GM19452 (cell line): ENCODE results near the gene UNC5B.

Source experiments
- ATAC-seq: cut with Tn5 transposase; IDR thresholded peaks from one replicate; pipeline ENCODE4 v1.9.1; 2021; ENCODE audit not compliant: unreplicated experiment

The UNC5B gene

DNA sequence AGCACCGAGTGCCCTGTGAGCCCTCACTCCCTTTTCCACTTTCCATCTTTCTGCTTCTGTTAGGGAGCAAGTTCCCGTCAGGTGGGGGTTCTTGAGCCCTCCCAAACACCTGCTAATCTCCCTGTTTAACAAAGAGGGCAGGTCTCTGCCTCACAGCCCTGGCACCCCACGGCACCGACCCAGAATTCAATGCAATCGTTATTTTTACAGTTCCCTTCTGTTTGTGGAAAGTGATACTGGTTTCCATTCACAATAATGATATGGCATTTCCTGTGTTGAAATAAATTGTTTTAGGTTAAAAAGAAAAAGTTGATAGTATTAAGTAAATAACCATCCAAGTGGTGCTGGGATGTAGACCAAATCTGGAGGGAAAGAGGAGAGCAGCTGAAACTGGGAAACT, 67.8 kb downstream of the UNC5B start:
- no peak for ATAC-seq

DNA sequence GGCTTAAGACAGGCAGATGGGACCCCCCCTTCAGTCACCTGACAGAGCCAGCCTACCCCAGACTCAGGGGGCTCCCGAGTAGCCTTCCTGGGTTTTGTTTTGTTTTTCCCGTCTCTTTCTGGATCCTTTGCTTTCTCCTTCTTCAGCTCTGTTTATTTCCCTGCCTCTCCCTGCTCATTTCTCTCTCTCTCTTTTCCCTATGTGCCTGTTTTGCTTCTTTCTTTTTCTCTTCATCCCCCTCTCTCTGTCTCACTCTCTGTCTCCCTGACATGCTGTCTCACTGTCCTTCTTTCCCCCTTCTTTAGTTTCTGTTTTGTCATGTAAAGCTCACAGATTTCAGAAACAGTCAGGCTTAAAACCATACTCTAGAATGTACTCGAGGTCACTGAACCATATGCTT, 68.5 kb downstream of the UNC5B start:
- no peak for ATAC-seq

DNA sequence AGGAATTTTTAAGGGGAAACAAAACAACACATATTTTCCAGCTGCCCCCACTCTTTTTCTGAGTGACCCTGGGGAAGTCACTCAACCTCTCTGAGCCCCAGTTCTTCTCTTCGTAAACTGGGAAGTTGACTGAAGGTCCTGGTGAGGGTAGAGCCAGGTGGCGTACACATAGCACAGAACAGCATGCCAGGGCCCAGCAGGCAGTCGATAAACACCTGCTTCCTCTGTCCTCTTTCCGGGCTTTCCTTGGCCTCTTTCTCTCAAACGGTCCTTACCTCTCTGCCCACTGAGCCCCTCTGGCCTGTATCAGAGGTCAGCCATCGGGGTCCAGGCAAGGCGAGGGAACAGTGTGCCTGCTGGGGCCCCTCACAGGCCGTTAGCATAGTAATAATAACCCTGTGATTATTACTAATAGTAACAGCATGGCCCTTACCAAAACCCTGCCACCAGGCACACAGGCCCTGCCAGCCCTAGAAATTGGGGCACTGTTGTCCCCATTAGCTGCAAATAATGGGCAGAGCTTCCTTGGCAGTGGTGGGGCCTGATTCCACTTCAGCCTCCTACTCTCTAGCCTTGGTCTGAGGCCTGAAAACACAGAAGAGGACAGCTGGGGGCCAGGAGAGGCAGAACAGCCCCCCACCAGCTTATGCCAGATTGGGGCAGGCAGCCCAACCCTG, 69.4 kb downstream of the UNC5B start:
- ATAC-seq, result no peak

DNA sequence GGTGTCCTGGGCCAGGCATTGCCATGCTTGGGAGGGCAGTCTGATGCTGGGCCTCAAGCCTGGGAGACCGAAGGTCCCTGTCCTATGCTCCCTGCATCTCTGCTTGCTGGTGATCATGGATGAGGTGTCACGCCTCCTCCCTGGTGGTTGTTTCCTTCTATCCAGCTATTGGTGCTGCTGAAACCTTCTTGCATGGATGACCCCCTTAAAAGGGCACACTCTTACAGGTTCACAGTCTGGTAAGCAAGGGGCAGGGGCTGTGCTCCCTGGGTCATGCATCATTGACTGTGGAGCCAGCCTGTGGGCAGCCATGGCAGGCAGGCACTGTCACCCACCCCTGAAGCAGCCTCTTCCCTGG, 69.9 kb downstream of the UNC5B start:
- no peak for ATAC-seq

DNA sequence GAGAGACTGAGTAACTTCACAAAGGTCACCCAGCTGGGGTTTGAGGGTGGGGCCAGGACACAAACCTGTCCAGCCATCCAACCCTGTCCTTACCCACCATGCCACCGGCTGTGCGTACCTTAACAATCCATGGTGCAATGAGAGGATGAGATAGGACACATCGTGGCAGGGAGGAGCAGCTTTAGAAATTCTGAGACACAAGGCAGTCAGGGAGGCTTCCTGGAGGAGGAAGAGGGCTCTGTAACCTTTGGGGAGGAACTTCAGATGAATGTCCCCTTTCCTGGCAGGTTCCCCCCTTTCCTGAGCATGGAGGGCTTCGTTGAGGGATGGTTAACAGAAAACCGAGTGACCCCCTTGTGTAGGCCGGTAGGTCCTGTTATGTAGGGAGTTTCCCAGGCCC, 71.0 kb downstream of the UNC5B start:
- no peak for ATAC-seq

DNA sequence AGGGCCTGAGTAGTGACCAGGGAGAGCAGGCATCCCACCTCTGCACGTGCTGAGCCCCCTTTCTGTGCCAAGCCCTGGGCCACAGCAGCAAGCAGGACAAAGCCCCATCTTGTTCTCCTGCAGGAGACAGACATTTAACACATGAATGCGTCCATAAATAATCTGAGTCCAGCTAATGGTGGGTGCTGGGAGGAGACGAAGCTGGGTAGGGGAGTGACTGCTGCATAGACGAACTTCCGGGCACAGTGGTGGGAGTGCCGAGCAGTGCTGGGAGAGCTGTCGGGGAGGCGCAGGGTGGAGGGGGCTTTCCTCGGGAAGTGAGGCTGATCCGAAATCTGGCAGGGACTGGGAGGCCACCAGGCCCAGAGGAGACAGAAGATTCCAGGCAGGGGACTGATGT, 71.5 kb downstream of the UNC5B start:
- ATAC-seq, result no peak

DNA sequence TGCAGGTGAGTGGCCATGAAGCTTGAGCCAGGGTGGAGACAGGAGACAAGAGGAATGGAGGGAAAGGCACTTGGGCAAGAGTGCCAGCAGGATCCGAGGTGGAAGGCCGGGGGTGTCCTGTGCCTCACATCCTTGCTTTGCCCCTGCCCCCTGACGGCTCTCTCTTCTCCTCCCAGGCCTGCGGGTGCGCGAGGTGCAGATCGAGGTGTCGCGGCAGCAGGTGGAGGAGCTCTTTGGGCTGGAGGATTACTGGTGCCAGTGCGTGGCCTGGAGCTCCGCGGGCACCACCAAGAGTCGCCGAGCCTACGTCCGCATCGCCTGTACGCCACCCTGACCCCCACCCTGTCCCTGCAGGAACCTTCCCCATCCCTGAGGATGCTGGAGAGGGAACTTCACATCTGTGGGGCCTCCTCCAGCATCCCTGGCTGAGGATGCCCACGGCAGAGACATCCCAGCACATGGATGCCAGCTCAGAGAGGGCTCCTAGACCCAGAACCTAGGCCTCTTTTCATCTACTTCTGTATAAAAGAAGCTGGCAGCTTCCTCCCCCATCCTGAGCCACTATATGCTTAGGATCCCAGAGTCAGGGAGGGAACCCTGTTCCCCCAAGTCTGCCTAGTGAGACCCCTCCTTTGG, 72.3 kb downstream of the UNC5B start:
- no peak for ATAC-seq

DNA sequence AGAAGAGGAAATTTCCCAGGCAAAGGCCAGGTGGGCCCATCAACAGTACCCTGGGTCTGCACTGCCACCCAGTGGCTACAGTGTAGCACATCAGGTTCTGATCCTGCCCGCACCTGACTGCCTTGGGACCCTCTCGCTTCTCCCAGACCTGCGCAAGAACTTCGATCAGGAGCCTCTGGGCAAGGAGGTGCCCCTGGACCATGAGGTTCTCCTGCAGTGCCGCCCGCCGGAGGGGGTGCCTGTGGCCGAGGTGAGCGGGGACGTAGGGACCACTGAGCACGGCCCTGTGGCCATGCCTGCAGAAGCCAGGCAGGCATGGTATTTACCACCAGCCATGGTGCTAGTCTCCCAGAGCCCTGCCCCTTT, 72.8 kb downstream of the UNC5B start:
- ATAC-seq, result no peak

DNA sequence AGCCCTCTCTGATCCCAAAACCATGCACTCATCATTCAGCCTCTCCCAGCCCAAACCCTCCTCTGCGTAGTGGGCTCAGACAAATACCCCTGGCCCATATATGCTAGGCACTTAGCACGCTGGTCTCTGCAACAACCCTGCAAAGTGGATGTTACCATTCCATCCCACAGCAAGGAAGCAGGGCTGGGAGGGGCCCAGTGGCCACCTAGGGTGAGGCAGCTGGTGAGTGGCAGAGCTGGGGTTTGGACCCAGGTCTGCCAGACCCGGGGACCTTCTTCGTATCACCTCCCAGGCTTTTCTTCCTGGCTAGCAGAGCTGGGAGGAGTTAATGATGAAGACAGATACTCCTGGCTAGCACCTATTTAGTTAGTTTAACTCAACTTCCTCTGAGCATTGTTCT, 73.6 kb downstream of the UNC5B start:
- no peak for ATAC-seq

DNA sequence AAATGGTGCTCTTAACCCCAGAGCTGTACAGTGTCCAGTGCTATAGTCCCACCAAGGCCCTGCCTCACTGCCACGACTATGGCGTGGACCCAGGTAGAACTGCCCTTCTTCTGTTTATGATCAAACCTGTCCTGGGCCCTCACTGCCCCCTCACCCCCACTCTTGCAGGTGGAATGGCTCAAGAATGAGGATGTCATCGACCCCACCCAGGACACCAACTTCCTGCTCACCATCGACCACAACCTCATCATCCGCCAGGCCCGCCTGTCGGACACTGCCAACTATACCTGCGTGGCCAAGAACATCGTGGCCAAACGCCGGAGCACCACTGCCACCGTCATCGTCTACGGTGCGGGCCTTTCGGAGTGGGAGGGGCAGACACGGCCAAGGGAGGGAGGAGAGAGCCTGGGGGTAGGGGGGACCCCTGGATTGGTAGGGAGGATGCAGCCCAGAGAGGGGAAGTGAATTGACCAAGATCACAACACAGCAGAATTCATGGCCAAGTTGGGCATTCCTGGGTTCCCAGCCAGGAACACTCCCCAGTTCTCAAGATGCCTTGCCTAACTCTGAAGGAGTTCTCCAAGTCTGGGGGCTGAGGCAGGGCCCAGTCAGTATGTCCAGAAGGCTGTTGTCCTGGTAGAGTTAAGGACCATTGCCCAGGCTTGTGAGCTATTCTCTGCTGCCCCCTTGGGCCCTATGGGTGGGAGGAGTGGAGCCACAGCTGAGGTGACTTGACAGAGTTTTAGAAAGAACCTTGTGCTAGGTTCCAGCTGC, 74.3 kb downstream of the UNC5B start:
- no peak for ATAC-seq

DNA sequence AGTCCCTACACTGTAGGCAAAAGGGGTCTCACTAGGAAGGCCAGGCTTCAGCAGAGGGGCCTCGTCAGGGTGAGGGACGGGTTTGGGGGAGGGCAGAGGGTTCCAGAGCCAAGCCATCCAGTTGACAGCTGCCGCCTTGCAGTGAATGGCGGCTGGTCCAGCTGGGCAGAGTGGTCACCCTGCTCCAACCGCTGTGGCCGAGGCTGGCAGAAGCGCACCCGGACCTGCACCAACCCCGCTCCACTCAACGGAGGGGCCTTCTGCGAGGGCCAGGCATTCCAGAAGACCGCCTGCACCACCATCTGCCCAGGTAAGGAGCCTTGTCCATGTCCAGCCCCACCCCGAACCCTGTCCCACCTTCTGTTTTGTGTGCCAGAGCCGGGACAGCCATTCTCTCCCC, 75.1 kb downstream of the UNC5B start:
- no peak for ATAC-seq

DNA sequence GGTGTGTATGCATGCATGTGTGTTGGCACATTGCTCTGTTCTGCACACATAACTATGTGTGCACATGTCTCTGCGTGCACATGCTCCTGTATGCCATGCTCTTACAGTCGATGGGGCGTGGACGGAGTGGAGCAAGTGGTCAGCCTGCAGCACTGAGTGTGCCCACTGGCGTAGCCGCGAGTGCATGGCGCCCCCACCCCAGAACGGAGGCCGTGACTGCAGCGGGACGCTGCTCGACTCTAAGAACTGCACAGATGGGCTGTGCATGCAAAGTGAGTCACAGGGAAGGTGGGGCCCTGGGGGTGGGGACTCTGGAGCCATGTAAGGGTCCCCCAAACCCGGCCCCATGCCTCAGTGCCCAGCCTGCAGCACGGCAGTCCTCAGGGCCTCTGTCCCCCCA, 76.1 kb downstream of the UNC5B start:
- ATAC-seq, result no peak

DNA sequence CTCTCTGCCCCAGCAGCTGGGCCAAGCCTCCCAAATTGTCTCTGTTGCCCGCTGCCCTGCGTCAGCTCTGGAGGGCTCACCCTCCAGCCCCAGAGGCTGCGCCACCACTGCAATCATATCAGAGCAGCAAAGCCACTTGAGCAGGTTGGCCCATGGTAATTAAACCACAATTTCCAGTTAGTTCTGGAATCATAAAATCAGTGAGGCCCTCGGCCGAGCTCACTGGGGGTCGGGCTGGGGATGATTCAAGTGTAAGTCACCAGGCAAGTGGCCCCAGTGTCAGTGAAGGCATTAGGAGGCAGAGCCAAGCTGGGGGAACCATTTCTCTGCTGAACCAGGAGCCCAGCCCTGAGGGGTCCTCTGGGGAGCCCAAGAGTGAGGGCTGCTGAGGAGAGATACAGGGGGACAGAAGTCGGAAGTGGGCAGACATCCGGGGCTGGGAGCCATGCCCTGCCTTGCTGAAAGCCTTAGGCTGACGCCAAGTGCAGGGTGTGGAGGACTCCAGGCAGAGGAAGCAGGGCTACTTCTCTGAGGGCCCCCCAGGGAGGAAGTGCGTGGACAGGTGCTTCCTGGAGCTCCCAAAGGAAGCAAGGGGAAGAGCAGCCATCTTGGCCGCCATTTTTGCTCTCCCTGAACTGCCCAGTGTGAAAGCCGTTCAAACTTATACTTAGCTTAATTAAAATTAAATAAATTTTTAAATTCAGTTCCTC, 77.2 kb downstream of the UNC5B start:
- ATAC-seq, result no peak

DNA sequence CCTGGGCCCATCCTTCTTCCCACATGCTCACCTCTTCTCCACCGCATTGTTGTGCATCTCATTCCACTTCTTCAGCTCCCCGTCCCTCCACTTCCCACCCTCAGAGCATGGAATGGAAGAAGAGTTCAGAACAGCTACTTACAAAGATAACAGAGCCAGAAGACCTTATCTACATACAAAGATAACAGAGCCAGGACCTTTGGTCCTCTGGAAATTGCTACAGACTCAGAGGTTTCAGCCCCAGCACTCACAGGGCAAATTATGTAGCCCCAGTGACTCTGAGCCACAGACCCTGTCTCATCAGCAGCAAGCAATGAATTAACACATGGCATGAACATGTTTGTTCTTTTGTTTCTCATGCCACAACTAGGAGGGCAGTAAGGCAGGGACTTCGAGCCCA, 78.0 kb downstream of the UNC5B start:
- no peak for ATAC-seq

DNA sequence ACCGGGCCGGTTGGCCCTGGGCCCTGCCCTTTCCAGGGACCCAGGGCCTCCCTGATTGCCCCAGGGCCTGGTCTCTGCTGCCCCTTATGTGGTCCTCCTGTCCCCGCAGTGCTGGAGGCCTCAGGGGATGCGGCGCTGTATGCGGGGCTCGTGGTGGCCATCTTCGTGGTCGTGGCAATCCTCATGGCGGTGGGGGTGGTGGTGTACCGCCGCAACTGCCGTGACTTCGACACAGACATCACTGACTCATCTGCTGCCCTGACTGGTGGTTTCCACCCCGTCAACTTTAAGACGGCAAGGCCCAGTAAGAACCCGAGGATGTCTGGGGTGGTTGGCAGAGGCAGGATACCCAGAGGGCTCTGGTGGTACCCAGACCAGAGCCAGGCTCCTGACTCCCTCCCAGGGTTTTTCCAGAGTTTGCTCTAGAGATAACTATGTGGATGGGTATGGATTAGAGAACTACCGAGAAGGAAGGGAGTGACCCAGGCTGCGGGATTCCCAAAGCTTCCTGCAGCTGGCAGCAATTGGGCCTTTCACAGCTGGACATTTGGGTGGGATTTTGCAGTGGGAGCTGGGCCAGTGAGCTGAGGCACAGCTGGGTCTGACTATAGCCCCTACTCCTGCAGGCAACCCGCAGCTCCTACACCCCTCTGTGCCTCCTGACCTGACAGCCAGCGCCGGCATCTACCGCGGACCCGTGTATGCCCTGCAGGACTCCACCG, 78.6 kb downstream of the UNC5B start:
- no peak for ATAC-seq

DNA sequence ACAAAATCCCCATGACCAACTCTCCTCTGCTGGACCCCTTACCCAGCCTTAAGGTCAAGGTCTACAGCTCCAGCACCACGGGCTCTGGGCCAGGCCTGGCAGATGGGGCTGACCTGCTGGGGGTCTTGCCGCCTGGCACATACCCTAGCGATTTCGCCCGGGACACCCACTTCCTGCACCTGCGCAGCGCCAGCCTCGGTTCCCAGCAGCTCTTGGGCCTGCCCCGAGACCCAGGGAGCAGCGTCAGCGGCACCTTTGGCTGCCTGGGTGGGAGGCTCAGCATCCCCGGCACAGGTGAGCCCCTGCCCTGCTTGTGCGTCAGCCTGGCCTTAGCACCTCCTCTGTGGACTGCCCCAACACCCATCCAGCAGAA, 79.1 kb downstream of the UNC5B start:
- no peak for ATAC-seq

DNA sequence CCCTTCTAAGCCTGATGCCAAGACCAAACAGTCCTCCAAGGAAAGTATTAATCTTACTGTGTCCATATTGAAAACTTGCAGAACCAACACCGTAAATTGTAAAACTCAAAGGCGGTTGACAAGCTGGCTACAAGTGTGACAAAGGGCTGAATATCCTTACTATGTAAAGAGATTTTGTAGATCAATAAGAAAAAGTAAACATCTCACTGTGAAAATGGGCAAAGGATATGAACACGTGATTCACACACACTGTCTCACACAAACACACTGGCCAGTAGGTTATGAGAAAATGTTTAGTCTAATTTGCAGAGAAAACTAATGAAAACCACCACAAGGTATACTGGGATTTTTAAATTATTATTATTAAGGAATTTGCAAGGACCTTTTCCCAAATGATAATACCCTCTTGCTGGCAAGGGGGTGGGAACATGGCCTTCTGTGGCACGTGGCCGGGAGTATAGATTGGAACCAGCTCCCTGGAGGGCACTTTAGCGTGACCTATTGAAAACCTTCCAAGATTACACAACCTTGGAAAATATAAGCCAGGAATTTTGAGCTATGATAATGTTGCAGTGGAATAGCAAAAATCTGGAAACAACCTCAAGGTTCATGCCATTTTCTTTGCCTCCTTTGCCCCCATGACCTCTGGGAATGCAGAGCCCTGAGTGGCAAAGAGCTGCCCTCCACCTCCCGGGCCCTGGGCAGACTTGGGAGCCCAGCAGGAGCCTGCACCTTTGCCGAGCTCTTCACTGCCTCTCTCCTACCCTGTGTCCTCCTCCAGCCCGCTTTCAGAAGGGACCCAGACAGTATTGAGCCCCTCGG, 80.5 kb downstream of the UNC5B start:
- no peak for ATAC-seq

DNA sequence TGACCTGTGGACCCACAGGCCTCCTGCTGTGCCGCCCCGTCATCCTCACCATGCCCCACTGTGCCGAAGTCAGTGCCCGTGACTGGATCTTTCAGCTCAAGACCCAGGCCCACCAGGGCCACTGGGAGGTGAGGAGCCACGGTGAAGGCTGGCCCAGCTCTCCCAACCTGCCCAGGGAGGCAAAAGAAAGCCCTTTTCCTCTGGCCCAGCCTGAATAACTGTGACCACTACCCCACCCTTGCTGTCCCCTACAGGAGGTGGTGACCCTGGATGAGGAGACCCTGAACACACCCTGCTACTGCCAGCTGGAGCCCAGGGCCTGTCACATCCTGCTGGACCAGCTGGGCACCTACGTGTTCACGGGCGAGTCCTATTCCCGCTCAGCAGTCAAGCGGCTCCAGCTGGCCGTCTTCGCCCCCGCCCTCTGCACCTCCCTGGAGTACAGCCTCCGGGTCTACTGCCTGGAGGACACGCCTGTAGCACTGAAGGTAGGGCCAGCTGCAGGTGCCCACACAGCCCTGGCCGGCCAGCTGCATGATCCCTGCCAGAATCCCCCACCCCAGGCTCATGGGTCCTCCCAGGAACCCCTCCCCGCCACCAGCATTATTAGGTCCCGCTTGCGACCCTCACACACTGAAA, 81.2 kb downstream of the UNC5B start:
- ATAC-seq, result no peak

DNA sequence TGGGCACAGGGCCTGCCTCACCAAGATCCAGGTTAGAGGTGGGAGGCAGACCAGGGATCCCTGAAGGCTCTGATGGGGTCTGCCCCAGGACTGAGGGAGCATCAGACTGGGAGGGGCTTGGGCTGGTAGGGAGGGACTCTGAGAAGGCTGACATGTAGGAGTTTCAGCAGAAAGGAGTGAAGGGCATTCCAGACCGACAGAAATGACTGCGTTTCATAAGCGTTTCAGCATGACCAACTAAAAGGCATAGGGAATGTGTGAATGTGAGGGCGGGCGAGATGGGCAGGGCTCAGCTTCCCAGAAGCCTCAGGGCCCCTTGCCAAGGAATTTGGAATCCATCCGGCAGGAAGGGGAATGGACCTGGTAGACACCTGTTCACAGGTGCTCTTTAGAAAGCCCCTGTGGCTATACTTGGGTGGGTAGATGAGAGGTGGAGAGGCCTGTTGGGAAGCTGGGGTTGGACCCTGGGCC, 81.8 kb downstream of the UNC5B start:
- no peak for ATAC-seq

DNA sequence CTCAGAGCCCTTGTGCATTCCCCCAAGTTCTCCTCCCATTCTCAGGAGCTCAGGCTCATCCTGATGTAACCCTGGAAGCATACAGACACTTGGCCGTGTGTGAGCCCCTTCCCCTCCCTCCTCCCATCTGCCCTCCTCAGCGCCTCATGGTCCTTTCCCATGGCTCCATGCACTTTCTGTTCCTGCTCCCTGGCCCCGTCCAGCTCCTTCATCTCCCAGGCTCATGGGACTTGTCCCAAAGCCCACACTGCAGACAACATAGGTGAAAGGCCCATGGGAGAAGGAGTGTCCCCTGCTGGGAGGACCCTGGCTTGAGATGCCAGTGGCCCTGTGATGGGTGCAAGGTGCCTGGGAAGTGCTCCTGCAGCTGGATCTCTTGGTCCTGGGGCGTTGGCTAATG, 82.5 kb downstream of the UNC5B start:
- ATAC-seq, result no peak
